ENCODE data around the gene WFDC5. TPM values are rescaled to one million over a fixed set of nuclear protein-coding genes. Genes with fewer than 3 reads are reported as not detected.
"Not testable (repeated sequence)": the region's sequence is repeated elsewhere in the genome, so short reads cannot be mapped to it uniquely, and the experiment has no call there.

The WFDC5 gene
- total RNA-seq, 4 donors from 2014 or later, result not detected

DNA sequence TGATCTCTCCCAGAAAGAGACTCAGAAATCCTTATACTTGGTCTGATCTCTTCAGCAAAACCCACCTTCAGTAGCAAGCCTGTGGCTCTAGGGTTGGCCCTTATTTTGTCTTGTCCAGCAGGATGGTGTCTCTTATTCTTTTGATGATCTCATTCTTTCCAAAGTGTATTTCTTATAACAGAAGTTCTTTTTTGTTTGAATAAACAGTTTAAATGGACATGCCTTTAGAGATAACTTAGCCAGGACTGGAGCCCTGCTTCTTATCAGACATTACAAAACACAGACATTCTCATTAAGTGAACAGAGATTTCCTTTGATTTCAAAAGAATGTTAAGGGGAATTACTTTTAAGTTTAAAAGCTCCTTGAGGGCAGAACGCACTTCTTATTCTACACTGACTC, 45.7 kb downstream of the WFDC5 start:
- no peaks in the 10 kb centered on the region for H3K36me3 ChIP-seq
- no peak for TF ChIP-seq CTCF (IDR thresholded peaks at IDR 0.05)
- TF ChIP-seq POLR2A (IDR thresholded peaks at IDR 0.05), result no peak
- no peak overlapping the region for H3K27ac ChIP-seq
- DNase-seq, result no peak
- no peaks in the 10 kb centered on the region for H3K9me3 ChIP-seq
- intact Hi-C loops (cut with DNase I; ENCODE audit: low total_unique reads), result no loop called here
- H3K4me3 ChIP-seq, result no peak overlapping the region
- H3K27me3 ChIP-seq, result no peaks in the 10 kb centered on the region
- no peaks in the 10 kb centered on the region for H3K4me1 ChIP-seq

DNA sequence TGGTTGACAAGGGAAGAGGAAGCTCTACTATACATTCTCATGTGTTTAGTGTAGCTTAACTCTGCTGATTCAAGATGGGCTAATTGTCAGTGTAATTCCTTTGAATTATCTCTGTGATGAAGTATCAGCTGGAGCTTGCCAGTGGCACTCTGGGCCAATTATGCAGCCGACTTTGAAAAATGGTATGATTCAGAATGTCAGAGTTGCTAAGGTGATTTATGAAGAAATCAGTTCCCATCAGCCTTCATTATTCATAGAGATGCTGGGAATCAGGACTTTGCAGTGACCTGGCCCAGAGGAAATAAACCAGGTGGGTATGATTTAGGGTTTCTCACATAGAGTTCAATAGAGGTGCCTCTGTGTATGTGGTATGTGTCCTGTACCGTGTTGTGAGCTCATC, 47.4 kb downstream of the WFDC5 start:
- Histone ChIP-seq H3K4me3 (no peak overlapping the region), H3K27ac (no peak overlapping the region), H3K4me1 (no peaks in the 10 kb centered on the region), H3K9me3 (no peaks in the 10 kb centered on the region), H3K27me3 (no peaks in the 10 kb centered on the region), H3K36me3 (no peaks in the 10 kb centered on the region)
- TF ChIP-seq POLR2A (IDR thresholded peaks at IDR 0.05), result no peak
- TF ChIP-seq CTCF (IDR thresholded peaks at IDR 0.05), result no peak
- intact Hi-C loops (cut with DNase I; ENCODE audit: low total_unique reads), result no loop called here
- no peak for DNase-seq

DNA sequence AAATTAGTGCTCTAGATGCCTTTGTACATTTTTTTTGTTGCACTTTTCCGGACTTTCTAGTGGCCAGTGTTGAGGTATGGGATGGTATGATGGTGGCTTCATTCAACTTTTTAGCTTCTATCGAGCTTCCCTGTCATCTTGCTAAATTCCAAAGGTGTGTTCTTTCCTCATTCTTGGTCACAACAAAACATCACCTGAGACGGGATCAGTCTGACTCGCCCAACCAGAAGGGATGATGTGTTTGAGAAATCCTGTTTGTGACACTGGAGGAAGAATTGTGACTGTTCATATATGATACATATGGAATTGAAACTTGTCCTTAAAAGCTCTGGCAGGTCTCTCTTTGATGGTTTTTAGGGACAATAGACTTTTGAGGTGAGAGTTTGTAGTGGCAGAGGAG, 47.9 kb downstream of the WFDC5 start:
- H3K9me3 ChIP-seq, result no peaks in the 10 kb centered on the region
- no peaks in the 10 kb centered on the region for H3K4me1 ChIP-seq
- no peaks in the 10 kb centered on the region for H3K27me3 ChIP-seq
- H3K27ac ChIP-seq, result no peak overlapping the region
- intact Hi-C loops (cut with DNase I; ENCODE audit: low total_unique reads), result no loop called here
- H3K36me3 ChIP-seq, result no peaks in the 10 kb centered on the region
- DNase-seq, result no peak
- H3K4me3 ChIP-seq, result no peak overlapping the region
- TF ChIP-seq POLR2A (IDR thresholded peaks at IDR 0.05) (no peak), CTCF (IDR thresholded peaks at IDR 0.05) (no peak)

GRCh38 chr20:45066372-45066771, 48.6 kb downstream of the WFDC5 start:
- no peak for DNase-seq
- intact Hi-C loops (cut with DNase I; ENCODE audit: low total_unique reads), result no loop called here
- Histone ChIP-seq H3K36me3 (no peaks in the 10 kb centered on the region), H3K27me3 (no peaks in the 10 kb centered on the region), H3K4me1 (no peaks in the 10 kb centered on the region), H3K9me3 (no peaks in the 10 kb centered on the region), H3K27ac (no peak overlapping the region), H3K4me3 (no peak overlapping the region)
- TF ChIP-seq POLR2A (IDR thresholded peaks at IDR 0.05) (no peak), CTCF (IDR thresholded peaks at IDR 0.05) (no peak)

DNA sequence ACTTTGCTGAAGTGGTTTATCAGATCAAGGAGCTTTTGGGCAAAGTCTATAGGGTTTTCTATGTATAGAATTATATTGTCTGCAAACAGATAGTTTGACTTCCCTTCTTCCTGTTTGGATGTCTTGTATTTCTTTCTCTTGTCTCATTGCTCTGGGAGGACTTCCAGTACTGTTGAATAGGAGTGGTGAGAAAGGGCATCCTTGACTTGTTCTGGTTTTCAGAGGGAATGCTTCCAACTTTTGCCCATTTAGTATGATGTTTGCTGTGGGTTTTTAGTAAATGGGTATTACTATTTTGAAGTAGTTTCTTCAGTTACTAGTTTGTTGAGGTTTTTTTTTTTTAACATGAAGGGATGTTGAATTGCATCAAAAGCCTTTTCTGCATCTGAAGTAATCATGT, 50.2 kb downstream of the WFDC5 start:
- Histone ChIP-seq H3K4me3 (no peak overlapping the region), H3K27ac (no peak overlapping the region), H3K4me1 (no peaks in the 10 kb centered on the region), H3K27me3 (no peaks in the 10 kb centered on the region), H3K36me3 (no peaks in the 10 kb centered on the region), H3K9me3 (no peaks in the 10 kb centered on the region)
- TF ChIP-seq POLR2A (IDR thresholded peaks at IDR 0.05) (no peak), CTCF (IDR thresholded peaks at IDR 0.05) (no peak)
- DNase-seq, result no peak
- intact Hi-C loops (cut with DNase I; ENCODE audit: low total_unique reads), result no loop called here

DNA sequence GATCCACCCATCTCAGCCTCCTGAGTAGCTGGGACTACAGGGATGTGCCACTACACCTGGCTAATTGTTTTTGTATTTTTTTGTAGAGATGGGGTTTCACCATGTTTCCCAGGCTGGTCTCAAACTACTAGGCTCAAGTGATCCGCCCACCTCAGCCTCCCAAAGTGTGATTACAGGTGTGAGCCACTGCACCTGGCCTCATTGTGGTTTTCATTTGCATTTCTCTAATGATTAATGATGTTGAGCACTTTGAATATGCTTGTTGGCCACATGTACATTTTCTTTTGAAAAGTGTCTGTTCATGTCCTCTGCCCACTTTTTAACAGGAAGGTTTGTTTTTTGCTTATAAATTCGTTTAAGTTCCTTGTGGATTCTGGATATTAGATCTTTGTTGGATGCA, 51.9 kb downstream of the WFDC5 start:
- H3K4me1 ChIP-seq; H3K27ac ChIP-seq; intact Hi-C loops (cut with DNase I; ENCODE audit: low total_unique reads); H3K36me3 ChIP-seq; H3K4me3 ChIP-seq; H3K27me3 ChIP-seq; H3K9me3 ChIP-seq; DNase-seq: not testable (repeated sequence)
